Right forelimb (tissue), 1 donor: ENCODE measurements around the gene FMNL1.
A peak's percentile ranks its signal among the peaks of the same experiment; 100 is the strongest.
"Not testable (repeated sequence)": the region's sequence is repeated elsewhere in the genome, so short reads cannot be mapped to it uniquely, and the experiment has no call there.

Experiments
- DNase-seq: peaks from one replicate; pipeline ENCODE4 v3.0.0-alpha.2; 2018

The FMNL1 gene

GRCh38 chr17:45221081-45222013 is at the start of gene FMNL1:
FMNL1 (plus strand) TSS chr17:45221885; CDS start chr17:45222125, 240 bp downstream.
- DNase-seq, result no peak

GRCh38 chr17:45172232-45172540 is 49.5 kb upstream of the FMNL1 start:
- DNase-seq, result no peak

GRCh38 chr17:45172541-45173286 is 49.0 kb upstream of the FMNL1 start:
- DNase-seq, result peak; percentile 80

GRCh38 chr17:45175759-45176115 is 45.9 kb upstream of the FMNL1 start:
- no peak for DNase-seq

GRCh38 chr17:45177563-45177962 is 44.1 kb upstream of the FMNL1 start:
- DNase-seq, result no peak

GRCh38 chr17:45184144-45184543 is 37.5 kb upstream of the FMNL1 start:
- no peak for DNase-seq

- DNase-seq, result no peak
Measured at GRCh38 chr17:45186801-45187354, 34.8 kb upstream of the FMNL1 start.

GRCh38 chr17:45189009-45189408 is 32.7 kb upstream of the FMNL1 start:
- no peak for DNase-seq

GRCh38 chr17:45190503-45191255 is 31.0 kb upstream of the FMNL1 start:
- no peak for DNase-seq

- DNase-seq, result no peak
Measured at GRCh38 chr17:45195424-45195823, 26.3 kb upstream of the FMNL1 start.

- DNase-seq, result no peak
Measured at GRCh38 chr17:45197108-45197507, 24.6 kb upstream of the FMNL1 start.

- DNase-seq, result peak; percentile 94
Measured at GRCh38 chr17:45197555-45198334, 23.9 kb upstream of the FMNL1 start.

- DNase-seq, result no peak
Measured at GRCh38 chr17:45200701-45201100, 21.0 kb upstream of the FMNL1 start.

GRCh38 chr17:45201457-45201856 is 20.2 kb upstream of the FMNL1 start:
- no peak for DNase-seq

GRCh38 chr17:45201880-45202279 is 19.8 kb upstream of the FMNL1 start:
- not testable (repeated sequence) for DNase-seq

GRCh38 chr17:45218895-45219661 is 2.6 kb upstream of the FMNL1 start:
- DNase-seq, result peak; percentile 93

- no peak for DNase-seq
Measured at GRCh38 chr17:45220079-45220478, 1.6 kb upstream of the FMNL1 start.

- DNase-seq, result no peak
Measured at GRCh38 chr17:45222014-45222288, 266 bp downstream of the FMNL1 start.

GRCh38 chr17:45222289-45222995 is 757 bp downstream of the FMNL1 start:
- DNase-seq, result no peak

- DNase-seq, result no peak
Measured at GRCh38 chr17:45222996-45223538, 1.4 kb downstream of the FMNL1 start.
